GM21528 (cell line): ENCODE data around the gene STRA8.

Experiments used
- ATAC-seq: cut with Tn5 transposase; IDR thresholded peaks from one replicate; pipeline ENCODE4 v1.9.1; 2021; ENCODE audit warnings: mild to moderate bottlenecking, moderate library complexity; ENCODE audit not compliant: unreplicated experiment, low FRiP score

STRA8 gene

GRCh38 chr7:135235841-135236240, 2.2 kb downstream of the STRA8 start:
- ATAC-seq: no peak

DNA sequence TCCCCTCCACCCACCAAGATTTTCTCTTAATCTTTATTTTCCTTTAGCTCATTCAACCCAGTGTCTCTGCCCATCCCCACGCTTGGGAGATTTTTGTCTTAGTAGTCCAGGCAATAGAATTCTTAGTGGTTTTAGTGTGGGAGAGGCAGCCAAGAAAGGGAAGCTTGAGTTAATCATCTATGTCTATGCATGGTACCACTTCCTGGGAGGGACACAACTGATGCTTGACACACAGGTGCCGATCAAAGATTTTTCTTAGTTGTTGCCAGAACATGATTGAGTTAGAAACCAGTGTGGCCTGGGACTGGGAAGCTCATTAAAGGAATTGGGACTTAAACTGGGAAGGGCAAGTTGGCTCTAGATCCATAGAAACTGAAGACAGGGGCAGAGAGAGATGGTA, 3.1 kb downstream of the STRA8 start:
- peak; percentile 83 for ATAC-seq

DNA sequence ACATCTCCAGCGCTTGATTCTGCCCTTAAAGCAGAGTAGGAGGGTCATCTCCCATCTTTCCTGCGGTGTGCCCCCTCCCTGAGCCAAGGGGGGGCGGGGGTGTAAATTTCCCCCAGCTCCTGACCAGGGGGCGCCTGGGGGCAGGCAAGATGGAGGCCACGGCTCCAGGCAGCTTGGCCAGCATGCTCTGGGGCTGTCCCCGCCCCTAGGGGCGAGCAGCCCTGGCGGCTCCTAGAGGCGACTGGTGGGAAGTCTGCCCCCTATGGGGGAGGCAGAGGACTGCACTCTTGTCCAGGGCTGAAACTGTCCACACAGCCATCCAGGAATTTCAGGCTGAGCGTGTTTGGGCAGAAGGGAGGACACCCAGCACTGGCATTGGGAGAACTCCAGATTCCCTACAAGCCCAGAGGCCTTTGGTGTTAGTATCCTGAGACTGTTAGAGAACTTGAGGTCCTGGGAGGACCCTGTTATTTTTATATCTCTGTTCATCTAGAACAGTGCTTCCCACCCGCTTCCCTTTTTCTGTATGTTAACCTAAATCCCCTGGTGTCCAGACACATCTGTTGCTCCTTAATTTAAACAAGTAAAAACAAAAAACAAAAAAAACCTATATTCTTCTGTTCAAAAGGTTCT, 4.6 kb downstream of the STRA8 start:
- no peak for ATAC-seq

- no peak for ATAC-seq
Measured at GRCh38 chr7:135239263-135239662, 5.6 kb downstream of the STRA8 start.

DNA sequence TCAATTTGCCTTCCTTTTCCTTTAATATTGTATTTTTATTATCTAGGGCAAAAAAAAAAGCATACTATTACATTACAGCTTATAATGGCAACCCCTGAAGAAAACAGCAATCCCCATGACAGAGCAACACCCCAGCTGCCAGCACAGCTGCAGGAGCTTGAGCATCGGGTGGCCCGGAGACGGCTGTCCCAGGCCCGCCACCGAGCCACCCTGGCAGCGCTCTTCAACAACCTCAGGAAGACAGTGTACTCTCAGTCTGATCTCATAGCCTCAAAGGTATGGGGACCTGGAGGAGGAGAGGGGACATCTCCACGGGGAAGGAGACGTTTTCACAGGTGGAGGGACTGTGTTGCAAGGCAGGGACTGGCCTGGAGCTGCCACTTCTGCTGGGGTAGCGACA, 6.8 kb downstream of the STRA8 start:
- no peak for ATAC-seq

DNA sequence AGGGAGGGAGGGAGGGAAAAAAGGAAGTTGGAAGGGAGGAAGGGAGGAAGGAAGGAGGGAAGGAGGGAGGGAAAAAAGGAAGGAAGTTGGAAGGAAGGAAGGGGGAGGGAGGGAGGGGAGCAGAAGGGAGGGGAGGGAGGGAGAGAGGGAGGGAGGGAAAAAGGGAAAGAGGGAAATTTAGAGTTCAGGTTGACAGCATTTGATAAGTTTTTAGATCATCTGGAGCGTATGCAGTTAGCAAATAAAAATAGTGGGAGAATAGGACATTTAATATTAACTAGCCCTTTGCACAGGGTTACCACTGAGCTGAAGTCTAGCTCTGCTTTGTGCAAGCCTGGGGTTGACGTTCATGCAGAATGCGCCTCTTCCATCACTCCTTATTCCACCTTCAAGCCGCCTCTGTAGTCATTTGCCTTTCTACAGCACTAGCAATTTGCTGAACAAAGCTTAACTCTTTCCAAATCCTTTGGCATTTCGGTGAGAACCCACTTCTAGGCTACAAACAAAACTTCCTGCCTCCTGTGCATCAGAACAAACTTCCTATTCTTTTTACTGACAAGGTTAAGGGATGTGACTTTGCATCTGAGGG, 8.6 kb downstream of the STRA8 start:
- no peak for ATAC-seq

DNA sequence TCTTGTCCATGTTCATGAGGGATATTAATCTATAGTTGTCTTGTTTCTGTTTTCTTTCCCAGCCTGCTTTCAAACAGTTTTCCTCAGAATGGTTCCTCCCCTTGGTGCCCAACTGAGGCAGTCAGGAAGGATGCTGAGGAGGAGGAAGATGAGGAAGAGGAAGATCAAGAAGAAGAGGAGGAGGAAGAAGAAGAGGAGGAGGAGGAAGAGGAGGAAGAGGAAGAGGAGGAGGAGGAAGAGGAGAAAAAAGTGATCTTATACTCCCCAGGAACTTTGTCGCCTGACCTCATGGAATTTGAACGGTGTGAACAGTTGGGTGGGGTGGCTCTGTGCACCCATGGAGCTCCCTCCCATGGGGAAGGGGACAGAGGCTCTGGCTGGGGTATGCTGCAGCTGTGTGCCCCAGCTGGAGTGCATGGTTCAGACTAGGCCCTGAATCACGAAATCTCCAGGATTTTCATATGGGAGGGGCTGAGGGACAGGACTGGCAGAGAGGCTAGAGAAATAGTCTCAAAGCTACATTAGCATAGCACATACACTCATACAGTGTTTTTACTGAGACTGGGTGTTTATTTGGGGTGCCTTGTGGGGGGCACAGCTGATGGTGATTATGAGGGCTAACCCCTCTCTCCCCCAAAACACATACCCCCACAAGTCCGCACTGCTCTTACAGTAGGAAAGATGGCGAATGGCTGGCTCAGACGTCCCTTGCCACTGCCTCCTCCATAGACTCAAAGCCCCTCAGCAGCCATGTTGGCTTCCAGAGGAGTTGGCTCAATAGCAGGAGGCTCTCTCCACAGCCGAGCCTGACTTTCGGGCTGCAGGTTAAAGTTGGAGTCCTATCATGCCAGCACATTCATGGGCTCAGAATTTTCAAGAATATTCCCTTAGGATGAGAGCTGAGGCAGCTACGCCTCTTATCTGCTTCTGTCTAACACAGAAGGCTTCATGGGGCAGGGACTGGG, 11.9 kb downstream of the STRA8 start:
- no peak for ATAC-seq

DNA sequence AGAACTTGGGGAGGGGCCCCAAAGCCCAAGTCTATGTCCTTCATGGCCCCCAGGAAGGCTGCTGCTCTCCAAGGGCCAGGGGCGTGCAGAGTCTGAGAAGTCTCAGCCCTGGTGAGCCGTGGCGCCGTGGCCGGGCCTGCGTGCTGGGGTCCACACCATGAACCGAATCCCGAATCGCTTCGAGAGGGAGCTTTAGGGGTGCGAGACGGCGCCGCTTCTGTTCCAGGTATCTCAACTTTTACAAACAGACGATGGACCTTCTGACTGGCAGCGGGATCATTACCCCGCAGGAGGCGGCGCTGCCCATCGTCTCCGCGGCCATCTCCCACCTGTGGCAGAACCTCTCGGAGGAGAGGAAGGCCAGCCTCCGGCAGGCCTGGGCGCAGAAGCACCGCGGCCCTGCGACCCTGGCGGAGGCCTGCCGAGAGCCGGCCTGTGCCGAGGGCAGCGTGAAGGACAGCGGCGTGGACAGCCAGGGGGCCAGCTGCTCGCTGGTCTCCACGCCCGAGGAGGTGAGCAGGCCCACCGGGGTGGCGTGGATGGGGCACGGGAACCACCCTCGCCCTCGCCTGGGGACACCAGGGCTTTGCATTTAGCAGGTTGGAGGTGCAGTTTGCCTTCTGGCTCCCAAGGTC, 12.7 kb downstream of the STRA8 start:
- no peak for ATAC-seq

- no peak for ATAC-seq
Measured at GRCh38 chr7:135247746-135248471, 14.3 kb downstream of the STRA8 start.

DNA sequence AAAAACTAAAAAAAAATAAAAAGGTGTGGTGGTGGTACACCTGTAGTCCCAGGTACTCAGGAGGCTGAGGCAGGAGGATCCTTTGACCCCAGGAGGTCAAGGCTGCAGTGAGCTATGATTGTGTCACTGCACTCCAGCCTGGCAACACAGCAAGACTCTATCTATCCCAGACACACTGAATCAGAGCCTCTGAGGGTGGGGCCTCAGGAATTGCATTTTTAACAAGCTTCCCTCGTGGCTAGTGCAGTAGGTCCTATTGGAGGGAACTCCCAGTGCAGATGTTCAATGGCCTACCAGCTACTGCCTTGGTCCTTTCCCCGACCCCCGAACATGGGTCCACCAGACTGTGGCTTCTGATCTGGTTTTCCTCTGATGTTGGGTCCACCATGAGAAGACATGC, 14.9 kb downstream of the STRA8 start:
- ATAC-seq: no peak

DNA sequence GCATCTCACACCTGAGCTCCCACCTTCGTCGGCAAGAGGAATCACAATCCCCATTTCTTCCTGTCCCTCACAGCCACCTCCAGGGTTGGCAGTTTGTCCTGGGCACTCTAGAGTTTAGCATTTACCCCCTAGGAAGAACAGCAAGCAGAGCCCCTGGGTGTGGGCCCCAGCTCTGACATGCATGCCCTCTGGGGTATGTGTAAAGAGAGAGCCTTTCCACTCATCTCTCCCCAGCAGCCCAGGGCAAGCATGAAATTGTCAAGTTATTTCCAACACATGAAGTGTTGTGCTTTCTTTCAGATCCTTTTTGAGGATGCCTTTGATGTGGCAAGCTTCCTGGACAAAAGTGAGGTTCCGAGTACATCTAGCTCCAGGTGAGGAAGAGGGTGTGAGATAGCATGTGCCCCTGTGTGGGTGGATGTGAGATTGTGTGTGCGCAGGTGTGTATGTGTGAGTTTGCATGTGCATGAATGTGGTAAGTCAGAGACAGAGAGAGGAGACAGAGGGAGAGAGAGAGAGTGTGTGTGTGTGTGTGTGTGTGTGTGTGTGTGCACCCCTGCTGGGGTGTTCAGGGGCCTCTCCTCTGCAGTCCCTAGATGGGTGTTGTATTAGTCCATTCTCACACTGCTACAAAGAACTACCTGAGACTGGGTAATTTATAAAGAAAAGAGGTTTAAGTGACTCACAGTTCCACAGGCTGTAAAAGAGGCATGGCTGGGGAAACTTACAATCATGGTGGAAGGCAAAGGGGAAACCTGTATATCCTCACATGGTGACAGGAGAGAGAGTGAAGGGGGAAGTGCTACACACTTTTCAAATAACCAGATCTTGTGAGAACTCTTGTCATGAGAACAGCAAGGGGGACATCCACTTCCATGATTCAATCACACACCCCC, 18.1 kb downstream of the STRA8 start:
- no peak for ATAC-seq

DNA sequence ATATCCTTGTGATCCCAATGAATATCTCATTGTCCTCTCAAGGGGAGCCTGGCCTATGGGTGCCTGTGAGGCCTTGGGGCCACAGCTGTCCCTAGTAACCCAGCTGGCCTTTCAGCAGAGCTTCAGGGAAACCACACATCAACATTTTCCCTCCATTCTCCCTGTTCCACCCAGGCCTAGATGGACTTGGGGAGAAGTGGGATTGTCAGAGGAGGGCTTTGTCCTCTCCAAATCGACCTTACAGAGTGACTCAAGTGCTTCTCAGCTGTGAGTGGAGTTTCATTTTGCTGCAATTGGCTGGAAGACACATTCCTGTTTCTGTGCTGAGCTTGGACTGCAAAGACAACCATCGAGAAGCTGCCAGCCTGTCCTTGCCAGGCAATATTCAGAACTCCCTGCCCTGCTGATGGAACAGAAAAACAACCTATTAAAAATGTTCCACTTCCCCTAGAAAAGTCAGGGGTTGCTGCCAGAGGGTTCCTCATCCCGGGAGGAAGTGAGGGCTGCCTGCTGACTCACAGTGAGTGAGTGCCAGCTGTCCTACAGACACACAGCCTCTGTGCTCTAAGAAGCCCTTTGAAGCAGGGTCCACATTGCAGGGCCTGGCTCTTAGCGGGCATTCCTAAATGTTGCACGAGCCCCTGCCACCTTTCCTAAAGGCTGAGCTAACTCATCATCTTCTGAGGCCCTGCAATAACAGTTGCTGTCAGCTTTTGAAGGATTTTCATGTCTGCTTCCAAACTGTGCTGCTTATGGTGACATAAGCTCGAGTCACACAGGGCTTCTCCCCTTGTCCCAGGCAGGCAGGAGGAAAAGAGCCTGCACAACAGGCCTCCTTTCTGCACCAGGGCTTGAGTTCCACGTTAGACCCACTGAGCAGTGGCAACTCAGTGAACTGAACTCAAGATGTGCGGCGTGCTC, 20.5 kb downstream of the STRA8 start:
- no peak for ATAC-seq

DNA sequence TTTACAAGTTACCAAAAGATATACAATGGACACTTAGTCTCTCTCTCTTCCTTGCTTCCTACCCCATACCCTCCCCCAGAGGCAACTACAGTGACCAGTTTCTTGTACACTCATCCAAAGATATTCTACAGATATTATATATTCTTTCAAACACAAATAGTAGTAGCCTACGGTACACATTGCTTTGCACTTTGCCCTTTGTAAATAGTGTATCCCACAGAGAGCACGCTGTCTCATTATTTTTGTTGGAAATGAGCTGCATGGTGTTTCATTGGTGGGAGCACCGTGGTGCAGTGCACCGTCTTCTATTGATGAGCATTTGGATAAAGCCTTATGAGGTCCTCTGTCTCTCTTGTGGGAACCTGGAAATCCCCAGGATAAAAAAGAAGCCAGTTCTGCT, 24.2 kb downstream of the STRA8 start:
- no peak for ATAC-seq

- no peak for ATAC-seq
Measured at GRCh38 chr7:135258585-135258984, 24.9 kb downstream of the STRA8 start.

GRCh38 chr7:135259702-135260101, 26.1 kb downstream of the STRA8 start:
- no peak for ATAC-seq

GRCh38 chr7:135260470-135260869, 26.8 kb downstream of the STRA8 start:
- ATAC-seq: no peak

DNA sequence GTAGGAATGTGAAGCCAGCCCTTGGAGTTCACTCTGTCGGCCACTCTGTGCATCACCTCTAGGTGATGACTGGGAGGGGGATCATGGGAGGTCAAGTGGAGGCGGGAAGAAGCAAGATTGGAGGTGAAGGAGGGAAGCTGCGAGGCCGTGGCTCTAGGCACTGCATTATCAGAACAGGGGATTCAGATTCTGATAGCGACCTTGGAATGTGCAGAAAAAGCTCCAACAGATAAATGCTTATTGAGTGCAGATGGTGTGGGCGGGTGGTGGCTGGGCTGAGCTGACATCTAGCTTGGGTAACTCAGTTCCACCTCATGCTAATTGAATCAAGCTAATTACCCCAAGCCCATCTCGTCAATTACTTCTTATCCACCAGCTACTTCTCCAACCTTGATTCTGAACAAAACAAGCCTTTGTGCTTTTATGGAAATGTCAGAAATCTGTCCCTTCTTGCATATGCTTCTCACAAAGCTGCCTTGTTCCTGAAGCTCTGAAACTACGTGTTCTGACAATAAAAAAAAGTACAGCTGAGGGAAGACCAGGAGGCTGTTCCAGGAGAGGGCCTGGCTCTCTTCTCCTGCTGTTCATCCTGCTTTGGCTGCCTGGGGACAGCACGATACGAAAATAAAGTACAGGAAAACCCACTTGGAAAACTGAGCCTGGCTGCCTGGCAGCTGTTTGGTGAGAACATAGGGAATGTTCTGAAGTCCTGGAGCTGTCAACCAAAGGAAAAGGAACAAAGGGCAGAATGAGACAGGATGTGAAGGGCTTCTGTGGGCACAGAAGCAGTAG, 27.5 kb downstream of the STRA8 start:
- no peak for ATAC-seq
